Ishikawa (cell line): ENCODE results near the gene ZNF280B.

Experiments used
- CEBPB ChIP-seq: IDR thresholded peaks from 2 replicates; pipeline ENCODE4 v1.6.1; 2012
- CREB1 ChIP-seq: IDR thresholded peaks from 2 replicates; pipeline ENCODE4 v1.6.1; 2012; ENCODE audit warnings: low read depth
- EGR1 ChIP-seq: IDR thresholded peaks from 2 replicates; pipeline ENCODE4 v1.6.1; 2012
- EP300 ChIP-seq: IDR thresholded peaks from 2 replicates; pipeline ENCODE4 v1.6.1; 2012; ENCODE audit warnings: borderline replicate concordance
- FOXM1 ChIP-seq: IDR thresholded peaks from 2 replicates; pipeline ENCODE4 v1.6.1; 2012; ENCODE audit warnings: low read depth, borderline replicate concordance
- NFIC ChIP-seq: IDR thresholded peaks from 2 replicates; pipeline ENCODE4 v1.6.1; 2012
- RAD21 ChIP-seq: IDR thresholded peaks from 2 replicates; pipeline ENCODE4 v1.6.1; 2012; ENCODE audit warnings: low read depth
- TAF1 ChIP-seq: IDR thresholded peaks from 2 replicates; pipeline ENCODE4 v1.6.1; 2012; ENCODE audit warnings: low read depth, mild to moderate bottlenecking
- TCF12 ChIP-seq: IDR thresholded peaks from 2 replicates; pipeline ENCODE4 v1.6.1; 2012; ENCODE audit warnings: low read depth
- TEAD4 ChIP-seq: IDR thresholded peaks from 2 replicates; pipeline ENCODE4 v1.6.1; 2012
- YY1 ChIP-seq: IDR thresholded peaks from 2 replicates; pipeline ENCODE4 v1.6.1; 2012; ENCODE audit warnings: low read depth
- ZBTB7A ChIP-seq: IDR thresholded peaks from 2 replicates; pipeline ENCODE4 v1.6.1; 2012; ENCODE audit warnings: low read depth
- TF ChIP-seq, protein P1 (sequence below): IDR thresholded peaks from 2 replicates; pipeline ENCODE4 v1.6.1; 2012
- TF ChIP-seq, protein P2 (sequence below): IDR thresholded peaks from 2 replicates; pipeline ENCODE4 v1.6.1; 2012; ENCODE audit warnings: low read depth, mild to moderate bottlenecking
- TF ChIP-seq, protein P3 (sequence below): IDR thresholded peaks from 2 replicates; pipeline ENCODE4 v1.6.1; 2012

ZNF280B gene

DNA sequence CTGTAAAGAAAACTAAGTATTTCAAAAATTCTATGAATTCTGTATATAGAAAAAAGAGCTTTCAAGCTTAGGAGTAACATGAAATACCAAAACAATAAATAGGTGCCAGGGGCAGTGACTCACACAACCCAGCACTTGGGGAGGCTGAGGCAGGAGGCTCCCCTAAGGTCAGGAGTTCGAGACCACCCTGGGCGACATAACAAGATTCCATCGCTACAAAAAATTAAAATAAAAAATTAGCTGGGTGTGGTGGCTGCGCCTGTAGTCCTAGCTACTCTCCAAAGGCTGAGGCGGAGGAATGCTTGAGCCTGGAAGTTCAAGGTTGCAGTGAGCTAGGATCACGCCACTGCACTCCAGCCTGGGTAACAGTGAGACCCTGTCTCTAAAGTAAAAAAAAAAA is 21.5 kb downstream of the ZNF280B start:
- TF ChIP-seq TCF12 = no peak
- no peak for TF ChIP-seq CREB1
- no peak for TF ChIP-seq CEBPB
- TF ChIP-seq TAF1 = no peak
- no peak for TF ChIP-seq FOXM1
- no peak for TF ChIP-seq NFIC
- TF ChIP-seq, protein P1, sequence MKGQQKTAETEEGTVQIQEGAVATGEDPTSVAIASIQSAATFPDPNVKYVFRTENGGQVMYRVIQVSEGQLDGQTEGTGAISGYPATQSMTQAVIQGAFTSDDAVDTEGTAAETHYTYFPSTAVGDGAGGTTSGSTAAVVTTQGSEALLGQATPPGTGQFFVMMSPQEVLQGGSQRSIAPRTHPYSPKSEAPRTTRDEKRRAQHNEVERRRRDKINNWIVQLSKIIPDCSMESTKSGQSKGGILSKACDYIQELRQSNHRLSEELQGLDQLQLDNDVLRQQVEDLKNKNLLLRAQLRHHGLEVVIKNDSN = no peak
- TF ChIP-seq YY1 = no peak
- TF ChIP-seq RAD21 = no peak
- no peak for TF ChIP-seq EGR1
- TF ChIP-seq EP300 = no peak

DNA sequence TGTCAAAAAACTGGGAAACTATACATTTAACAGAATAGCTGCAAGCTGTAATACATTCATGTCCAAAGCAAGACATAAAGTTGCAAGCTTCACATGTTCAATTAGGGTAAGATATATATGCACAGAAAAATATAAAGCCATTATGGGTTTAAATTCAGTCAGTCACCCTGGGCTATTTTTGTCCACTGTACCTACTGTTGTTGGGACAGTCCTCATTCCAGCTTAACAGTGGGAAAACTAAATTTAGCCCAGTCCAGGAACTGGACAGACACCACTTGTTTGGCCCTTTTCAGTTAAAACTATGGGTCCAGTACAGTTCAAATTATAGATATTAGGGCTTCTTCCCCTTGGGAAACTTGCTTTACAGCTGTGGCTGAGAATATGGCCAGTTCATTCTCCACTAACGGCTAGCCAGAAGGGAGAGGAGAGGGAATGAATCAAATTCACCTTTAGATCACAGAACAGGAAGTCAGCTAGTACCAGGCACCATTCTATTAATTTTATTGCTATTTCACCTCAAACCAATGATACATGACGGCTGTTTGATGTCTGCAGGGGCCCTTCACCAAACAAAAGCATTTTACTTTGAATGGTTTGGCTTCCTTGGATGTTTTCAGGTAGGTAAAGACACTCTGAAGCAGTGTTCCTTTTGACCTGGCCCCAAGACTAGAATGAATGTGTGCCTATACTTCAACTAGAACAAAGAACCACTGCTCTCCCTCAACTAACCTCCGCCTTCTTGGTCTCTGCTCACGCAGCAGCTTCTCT is 22.2 kb downstream of the ZNF280B start:
- no peak for TF ChIP-seq TAF1
- TF ChIP-seq, protein P1 = no peak
- no peak for TF ChIP-seq FOXM1
- TF ChIP-seq ZBTB7A = no peak
- no peak for TF ChIP-seq CEBPB
- no peak for TF ChIP-seq EP300
- TF ChIP-seq, protein P2, sequence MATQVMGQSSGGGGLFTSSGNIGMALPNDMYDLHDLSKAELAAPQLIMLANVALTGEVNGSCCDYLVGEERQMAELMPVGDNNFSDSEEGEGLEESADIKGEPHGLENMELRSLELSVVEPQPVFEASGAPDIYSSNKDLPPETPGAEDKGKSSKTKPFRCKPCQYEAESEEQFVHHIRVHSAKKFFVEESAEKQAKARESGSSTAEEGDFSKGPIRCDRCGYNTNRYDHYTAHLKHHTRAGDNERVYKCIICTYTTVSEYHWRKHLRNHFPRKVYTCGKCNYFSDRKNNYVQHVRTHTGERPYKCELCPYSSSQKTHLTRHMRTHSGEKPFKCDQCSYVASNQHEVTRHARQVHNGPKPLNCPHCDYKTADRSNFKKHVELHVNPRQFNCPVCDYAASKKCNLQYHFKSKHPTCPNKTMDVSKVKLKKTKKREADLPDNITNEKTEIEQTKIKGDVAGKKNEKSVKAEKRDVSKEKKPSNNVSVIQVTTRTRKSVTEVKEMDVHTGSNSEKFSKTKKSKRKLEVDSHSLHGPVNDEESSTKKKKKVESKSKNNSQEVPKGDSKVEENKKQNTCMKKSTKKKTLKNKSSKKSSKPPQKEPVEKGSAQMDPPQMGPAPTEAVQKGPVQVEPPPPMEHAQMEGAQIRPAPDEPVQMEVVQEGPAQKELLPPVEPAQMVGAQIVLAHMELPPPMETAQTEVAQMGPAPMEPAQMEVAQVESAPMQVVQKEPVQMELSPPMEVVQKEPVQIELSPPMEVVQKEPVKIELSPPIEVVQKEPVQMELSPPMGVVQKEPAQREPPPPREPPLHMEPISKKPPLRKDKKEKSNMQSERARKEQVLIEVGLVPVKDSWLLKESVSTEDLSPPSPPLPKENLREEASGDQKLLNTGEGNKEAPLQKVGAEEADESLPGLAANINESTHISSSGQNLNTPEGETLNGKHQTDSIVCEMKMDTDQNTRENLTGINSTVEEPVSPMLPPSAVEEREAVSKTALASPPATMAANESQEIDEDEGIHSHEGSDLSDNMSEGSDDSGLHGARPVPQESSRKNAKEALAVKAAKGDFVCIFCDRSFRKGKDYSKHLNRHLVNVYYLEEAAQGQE = no peak
- TF ChIP-seq NFIC = no peak

DNA sequence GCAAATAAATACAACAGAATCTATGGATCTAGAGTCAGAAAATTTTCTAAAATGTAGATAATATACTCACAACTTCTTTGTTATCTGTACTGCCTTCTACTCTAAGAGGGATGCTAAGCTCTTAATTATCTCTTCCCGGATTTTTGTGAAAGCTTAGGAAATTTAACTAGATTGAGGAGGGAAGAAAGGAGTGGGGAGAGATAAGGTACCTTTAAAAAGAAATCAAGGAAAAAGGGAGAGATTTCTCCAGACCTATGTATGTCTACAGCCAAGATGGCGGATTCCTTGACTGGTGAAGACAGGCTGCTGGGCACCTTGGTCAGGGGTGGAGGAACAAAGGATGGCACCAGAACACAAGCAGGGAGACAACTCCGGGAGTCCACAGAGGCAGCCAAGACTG is 23.0 kb downstream of the ZNF280B start:
- TF ChIP-seq TAF1 = no peak
- TF ChIP-seq, protein P3, sequence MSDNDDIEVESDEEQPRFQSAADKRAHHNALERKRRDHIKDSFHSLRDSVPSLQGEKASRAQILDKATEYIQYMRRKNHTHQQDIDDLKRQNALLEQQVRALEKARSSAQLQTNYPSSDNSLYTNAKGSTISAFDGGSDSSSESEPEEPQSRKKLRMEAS = no peak

DNA sequence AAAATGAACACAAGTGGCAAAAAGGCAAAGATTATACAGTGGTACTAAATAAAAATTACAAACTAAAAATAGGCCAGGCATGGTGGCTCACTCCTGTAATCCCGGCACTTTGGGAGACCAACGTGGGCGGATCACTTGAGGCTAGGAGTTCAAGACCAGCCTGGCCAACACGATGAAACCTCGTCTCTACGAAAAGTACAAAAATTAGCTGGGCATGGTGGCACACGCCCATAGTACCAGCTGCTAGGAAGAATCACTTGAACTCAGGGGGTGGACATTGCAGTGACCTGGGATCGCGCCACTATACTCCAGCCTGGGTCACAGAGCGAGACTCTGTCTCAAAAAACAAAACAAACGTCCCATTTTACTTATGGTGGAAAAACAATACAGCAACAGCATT is 24.5 kb downstream of the ZNF280B start:
- TF ChIP-seq YY1 (no peak), FOXM1 (no peak), CREB1 (no peak), TCF12 (no peak), EP300 (no peak), EGR1 (no peak), TEAD4 (no peak), NFIC (no peak), RAD21 (no peak), TAF1 (no peak), CEBPB (no peak), ZBTB7A (no peak)
- TF ChIP-seq, protein P1 = no peak
- TF ChIP-seq, protein P3 = no peak
- TF ChIP-seq, protein P2 = no peak

DNA sequence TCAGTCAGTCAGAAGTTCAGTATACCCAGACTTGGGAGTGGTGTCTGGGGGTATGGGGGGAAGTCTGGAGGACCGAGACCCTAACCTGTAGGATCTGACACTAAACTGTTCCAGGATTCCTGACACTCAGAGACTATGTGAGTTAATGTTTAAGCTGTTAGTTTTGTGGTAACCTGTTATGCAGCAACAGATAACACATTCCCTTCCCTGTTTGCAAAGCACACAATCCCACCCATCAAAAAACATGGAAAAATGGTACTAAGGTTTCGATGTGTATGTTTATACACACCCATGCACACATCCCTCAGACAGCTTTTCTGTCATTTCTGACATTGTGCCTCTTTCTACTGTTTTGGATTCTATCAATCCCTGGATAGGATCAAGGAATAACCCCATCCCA is 27.6 kb downstream of the ZNF280B start:
- TF ChIP-seq, protein P3 = no peak
- TF ChIP-seq NFIC (no peak), CEBPB (no peak), TCF12 (no peak), YY1 (no peak), EP300 (no peak), TAF1 (no peak)
- TF ChIP-seq, protein P1 = no peak
